ENCODE results near the gene CD14. TPM values are rescaled to one million over a fixed set of nuclear protein-coding genes. Genes with fewer than 3 reads are reported as not detected.

The CD14 gene
- polyA plus RNA-seq, 2 of the 4 experiments (the other 2 are of a cell fraction): 2.9 to 3.3 TPM

Other genes with a start within 250 kb of the CD14 start
- 94.1 and 111 TPM in 2 replicates for gene ANKHD1, start 231.3 kb downstream of the CD14 start, polyA plus RNA-seq (2011; rRNA removed)
- 44.8 to 46.9 TPM (median 46.3 TPM) in 3 replicates for gene ANKHD1, start 231.3 kb downstream of the CD14 start, polyA plus RNA-seq (2017; fragmentation: RNase III; extraction: RNeasy Plus Mini Kit Qiagen cat#74134 plus additional on column Dnase treatment)
- gene EIF4EBP3, start 85.5 kb downstream of the CD14 start, polyA plus RNA-seq (2011; rRNA removed): 2.0 and 2.9 TPM in 2 replicates
- 0.96 to 1.6 TPM (median 1.2 TPM) in 3 replicates for gene EIF4EBP3, start 85.5 kb downstream of the CD14 start, polyA plus RNA-seq (2017; fragmentation: RNase III; extraction: RNeasy Plus Mini Kit Qiagen cat#74134 plus additional on column Dnase treatment)
- gene SRA1, start 75.7 kb downstream of the CD14 start, polyA plus RNA-seq (2011; rRNA removed): 48.1 and 50.8 TPM in 2 replicates
- gene SRA1, start 75.7 kb downstream of the CD14 start, polyA plus RNA-seq (2017; fragmentation: RNase III; extraction: RNeasy Plus Mini Kit Qiagen cat#74134 plus additional on column Dnase treatment): 28.6 to 32.1 TPM (median 30.3 TPM) in 3 replicates
- 11.7 and 13.4 TPM in 2 replicates for gene APBB3, start 68.6 kb downstream of the CD14 start, polyA plus RNA-seq (2011; rRNA removed)
- gene APBB3, start 68.6 kb downstream of the CD14 start, polyA plus RNA-seq (2017; fragmentation: RNase III; extraction: RNeasy Plus Mini Kit Qiagen cat#74134 plus additional on column Dnase treatment): 7.1 to 10.6 TPM (median 9.4 TPM) in 3 replicates
- gene SLC35A4, start 68.3 kb downstream of the CD14 start, polyA plus RNA-seq (2011; rRNA removed): 79.5 and 135 TPM in 2 replicates
- gene SLC35A4, start 68.3 kb downstream of the CD14 start, polyA plus RNA-seq (2017; fragmentation: RNase III; extraction: RNeasy Plus Mini Kit Qiagen cat#74134 plus additional on column Dnase treatment): 62.1 to 70.3 TPM (median 65.6 TPM) in 3 replicates
- 11.8 and 14.6 TPM in 2 replicates for gene TMCO6, start 6.3 kb upstream of the CD14 start, polyA plus RNA-seq (2011; rRNA removed)
- 13.3 to 18.1 TPM (median 16.1 TPM) in 3 replicates for gene TMCO6, start 6.3 kb upstream of the CD14 start, polyA plus RNA-seq (2017; fragmentation: RNase III; extraction: RNeasy Plus Mini Kit Qiagen cat#74134 plus additional on column Dnase treatment)
- gene NDUFA2, start 14.5 kb upstream of the CD14 start, polyA plus RNA-seq (2011; rRNA removed): 100 and 119 TPM in 2 replicates
- gene NDUFA2, start 14.5 kb upstream of the CD14 start, polyA plus RNA-seq (2017; fragmentation: RNase III; extraction: RNeasy Plus Mini Kit Qiagen cat#74134 plus additional on column Dnase treatment): 175 to 185 TPM (median 180 TPM) in 3 replicates
- gene IK, start 14.7 kb upstream of the CD14 start, polyA plus RNA-seq (2011; rRNA removed): 120 and 158 TPM in 2 replicates
- gene IK, start 14.7 kb upstream of the CD14 start, polyA plus RNA-seq (2017; fragmentation: RNase III; extraction: RNeasy Plus Mini Kit Qiagen cat#74134 plus additional on column Dnase treatment): 150 to 170 TPM (median 160 TPM) in 3 replicates
- 23.3 and 26.6 TPM in 2 replicates for gene WDR55, start 31.7 kb upstream of the CD14 start, polyA plus RNA-seq (2011; rRNA removed)
- 32.1 to 39.2 TPM (median 36.2 TPM) in 3 replicates for gene WDR55, start 31.7 kb upstream of the CD14 start, polyA plus RNA-seq (2017; fragmentation: RNase III; extraction: RNeasy Plus Mini Kit Qiagen cat#74134 plus additional on column Dnase treatment)
- gene DND1, start 40.4 kb upstream of the CD14 start, polyA plus RNA-seq (2011; rRNA removed): 0.63 and 0.78 TPM in 2 replicates
- gene DND1, start 40.4 kb upstream of the CD14 start, polyA plus RNA-seq (2017; fragmentation: RNase III; extraction: RNeasy Plus Mini Kit Qiagen cat#74134 plus additional on column Dnase treatment): 1.0 to 1.3 TPM (median 1.1 TPM) in 3 replicates
- 73.0 and 80.5 TPM in 2 replicates for gene HARS1, start 58.2 kb upstream of the CD14 start, polyA plus RNA-seq (2011; rRNA removed)
- 84.4 to 93.7 TPM (median 87.1 TPM) in 3 replicates for gene HARS1, start 58.2 kb upstream of the CD14 start, polyA plus RNA-seq (2017; fragmentation: RNase III; extraction: RNeasy Plus Mini Kit Qiagen cat#74134 plus additional on column Dnase treatment)
- gene HARS2, start 58.3 kb upstream of the CD14 start, polyA plus RNA-seq (2011; rRNA removed): 46.6 and 55.1 TPM in 2 replicates
- 43.5 to 45.1 TPM (median 44.9 TPM) in 3 replicates for gene HARS2, start 58.3 kb upstream of the CD14 start, polyA plus RNA-seq (2017; fragmentation: RNase III; extraction: RNeasy Plus Mini Kit Qiagen cat#74134 plus additional on column Dnase treatment)
- gene ZMAT2, start 67.3 kb upstream of the CD14 start, polyA plus RNA-seq (2011; rRNA removed): 62.1 and 90.9 TPM in 2 replicates
- gene ZMAT2, start 67.3 kb upstream of the CD14 start, polyA plus RNA-seq (2017; fragmentation: RNase III; extraction: RNeasy Plus Mini Kit Qiagen cat#74134 plus additional on column Dnase treatment): 208 to 209 TPM (median 209 TPM) in 3 replicates
- gene PCDHA1, start 153.0 kb upstream of the CD14 start, polyA plus RNA-seq (2011; rRNA removed): 0.37 and 0.52 TPM in 2 replicates
- gene PCDHA1, start 153.0 kb upstream of the CD14 start, polyA plus RNA-seq (2017; fragmentation: RNase III; extraction: RNeasy Plus Mini Kit Qiagen cat#74134 plus additional on column Dnase treatment): 0.12 to 0.18 TPM (median 0.13 TPM) in 3 replicates
- 0.03 and 0.07 TPM in 2 replicates for gene PCDHA2, start 161.7 kb upstream of the CD14 start, polyA plus RNA-seq (2011; rRNA removed)
- 0.08 TPM in 3 replicates for gene PCDHA2, start 161.7 kb upstream of the CD14 start, polyA plus RNA-seq (2017; fragmentation: RNase III; extraction: RNeasy Plus Mini Kit Qiagen cat#74134 plus additional on column Dnase treatment)
- 1.5 and 1.7 TPM in 2 replicates for gene PCDHA3, start 167.9 kb upstream of the CD14 start, polyA plus RNA-seq (2011; rRNA removed)
- gene PCDHA3, start 167.9 kb upstream of the CD14 start, polyA plus RNA-seq (2017; fragmentation: RNase III; extraction: RNeasy Plus Mini Kit Qiagen cat#74134 plus additional on column Dnase treatment): 0.84 to 1.0 TPM (median 0.88 TPM) in 3 replicates
- gene PCDHA4, start 173.9 kb upstream of the CD14 start, polyA plus RNA-seq (2011; rRNA removed): 2.8 and 3.3 TPM in 2 replicates
- gene PCDHA4, start 173.9 kb upstream of the CD14 start, polyA plus RNA-seq (2017; fragmentation: RNase III; extraction: RNeasy Plus Mini Kit Qiagen cat#74134 plus additional on column Dnase treatment): 1.6 to 2.2 TPM (median 1.9 TPM) in 3 replicates
- 0.32 and 0.62 TPM in 2 replicates for gene PCDHA5, start 188.4 kb upstream of the CD14 start, polyA plus RNA-seq (2011; rRNA removed)
- gene PCDHA5, start 188.4 kb upstream of the CD14 start, polyA plus RNA-seq (2017; fragmentation: RNase III; extraction: RNeasy Plus Mini Kit Qiagen cat#74134 plus additional on column Dnase treatment): 0.64 to 0.84 TPM (median 0.78 TPM) in 3 replicates
- gene PCDHA6, start 194.8 kb upstream of the CD14 start, polyA plus RNA-seq (2011; rRNA removed): 0.16 TPM in 2 replicates
- 0.03 to 0.07 TPM (median 0.04 TPM) in 3 replicates for gene PCDHA6, start 194.8 kb upstream of the CD14 start, polyA plus RNA-seq (2017; fragmentation: RNase III; extraction: RNeasy Plus Mini Kit Qiagen cat#74134 plus additional on column Dnase treatment)
- 0.23 and 0.25 TPM in 2 replicates for gene PCDHA7, start 201.1 kb upstream of the CD14 start, polyA plus RNA-seq (2011; rRNA removed)
- 0.08 to 0.14 TPM (median 0.09 TPM) in 3 replicates for gene PCDHA7, start 201.1 kb upstream of the CD14 start, polyA plus RNA-seq (2017; fragmentation: RNase III; extraction: RNeasy Plus Mini Kit Qiagen cat#74134 plus additional on column Dnase treatment)
- 0.12 and 0.16 TPM in 2 replicates for gene PCDHA8, start 208.0 kb upstream of the CD14 start, polyA plus RNA-seq (2011; rRNA removed)
- gene PCDHA8, start 208.0 kb upstream of the CD14 start, polyA plus RNA-seq (2017; fragmentation: RNase III; extraction: RNeasy Plus Mini Kit Qiagen cat#74134 plus additional on column Dnase treatment): 0.05 to 0.10 TPM in 2 of 3 replicates, not detected in the other
- 0.03 and 0.08 TPM in 2 replicates for gene PCDHA9, start 215.2 kb upstream of the CD14 start, polyA plus RNA-seq (2011; rRNA removed)
- gene PCDHA9, start 215.2 kb upstream of the CD14 start, polyA plus RNA-seq (2017; fragmentation: RNase III; extraction: RNeasy Plus Mini Kit Qiagen cat#74134 plus additional on column Dnase treatment): 0.01 TPM in 1 of 3 replicates, not detected in the others
- 0.06 and 0.12 TPM in 2 replicates for gene PCDHA10, start 222.7 kb upstream of the CD14 start, polyA plus RNA-seq (2011; rRNA removed)
- gene PCDHA10, start 222.7 kb upstream of the CD14 start, polyA plus RNA-seq (2017; fragmentation: RNase III; extraction: RNeasy Plus Mini Kit Qiagen cat#74134 plus additional on column Dnase treatment): 0.01 TPM in 3 replicates
- gene PCDHA11, start 235.8 kb upstream of the CD14 start, polyA plus RNA-seq (2011; rRNA removed): 0.20 and 0.27 TPM in 2 replicates
- 0.08 to 0.16 TPM (median 0.14 TPM) in 3 replicates for gene PCDHA11, start 235.8 kb upstream of the CD14 start, polyA plus RNA-seq (2017; fragmentation: RNase III; extraction: RNeasy Plus Mini Kit Qiagen cat#74134 plus additional on column Dnase treatment)
- gene PCDHA12, start 242.1 kb upstream of the CD14 start, polyA plus RNA-seq (2011; rRNA removed): 2.9 and 3.0 TPM in 2 replicates
- 2.5 TPM in 3 replicates for gene PCDHA12, start 242.1 kb upstream of the CD14 start, polyA plus RNA-seq (2017; fragmentation: RNase III; extraction: RNeasy Plus Mini Kit Qiagen cat#74134 plus additional on column Dnase treatment)
- 0.09 and 0.14 TPM in 2 replicates for gene PCDHA13, start 248.9 kb upstream of the CD14 start, polyA plus RNA-seq (2011; rRNA removed)
- not detected in 3 replicates for gene PCDHA13, start 248.9 kb upstream of the CD14 start, polyA plus RNA-seq (2017; fragmentation: RNase III; extraction: RNeasy Plus Mini Kit Qiagen cat#74134 plus additional on column Dnase treatment)